Pancreas (tissue), 10 donors: Measurements from ENCODE around the gene ACTN3. TPM values are rescaled to one million over a fixed set of nuclear protein-coding genes. Genes with fewer than 3 reads are reported as not detected.
"Not testable (repeated sequence)": the region's sequence is repeated elsewhere in the genome, so short reads cannot be mapped to it uniquely, and the experiment has no call there.

Experiments
- ATAC-seq, 4 donors: fragments of 200-7000 bp; cut with Tn5 transposase; one replicate each; pipeline versions ENCODE4 v1.8.0 to v1.9.1; 2020; ENCODE audit warnings: mild to moderate bottlenecking in 4 of 4, moderate library complexity in 4 of 4
- DNase-seq, 6 donors: peaks; one replicate each; pipeline ENCODE4 v3.0.0-alpha.2; 2020
- FAIRE-seq: peaks from 2 replicates; lab custom pipeline; 2012; peaks lifted over from hg19 to GRCh38; lab: Jason Lieb, UNC
- H3K27ac ChIP-seq, 4 donors: fragments of 200-600 bp; sonication (generic); 1 replicate in 3 of 4; 2 replicates in 1 of 4; pipeline versions ENCODE4 v1.5.0 to v1.8.0; 2020
- H3K27me3 ChIP-seq, 4 donors: fragments of 200-600 bp; one replicate each; pipeline ENCODE4 v1.8.0; 2021
- H3K36me3 ChIP-seq, 3 donors: fragments of 200-600 bp; sonication (generic) in 1 of 3; one replicate each; pipeline versions ENCODE4 v1.5.0 to v1.8.0; 2020 to 2021
- H3K4me1 ChIP-seq, 3 donors: fragments of 200-600 bp; one replicate each; pipeline ENCODE4 v1.8.0; 2021
- H3K4me3 ChIP-seq, 4 donors: fragments of 200-600 bp; sonication (generic) in 2 of 4; one replicate each; pipeline versions ENCODE4 v1.5.0 to v1.8.0; 2020 to 2021
- H3K9me3 ChIP-seq, 4 donors: fragments of 200-600 bp; one replicate each; pipeline ENCODE4 v1.8.0; 2021
- CTCF ChIP-seq, 4 donors: fragments of 200-600 bp; sonication (generic) in 3 of 4; IDR thresholded peaks; one replicate each; pipeline versions ENCODE4 v1.5.0 to v1.8.0; 2021; ENCODE audit warnings: antibody characterized with exemption in 4 of 4
- WGBS, 2 donors: extraction: QIAGEN DNeasy Blood & Tissue Kit; methylation state at CpG; one replicate each; pipeline ENCODE4 v1.1.7; 2013; 5-methylcytosine and 5-hydroxymethylcytosine counted together
- intact Hi-C, 3 donors: fragments of 100-400 bp; cut with DNase I; formaldehyde crosslinking; loops; one replicate each; pipeline versions ENCODE4 v1.11.1 to v1.14.2; 2022
- polyA plus RNA-seq, 2 donors: library from polyadenylated mRNA; stranded (reverse); fragments of 200-250 nt; gene quantifications; one replicate each; pipeline ENCODE4 v1.2.3, GENCODE V29; 2013
- total RNA-seq, 6 donors: library from RNA; stranded (reverse); fragmentation: NEBNext Ultra II Directional in 4 of 6; extraction: Animal tissue kit (Norgen Biotek cat#: 25700) in 4 of 6; gene quantifications; one replicate each; pipeline versions ENCODE4 v1.2.1 to v1.2.4, GENCODE V29; 2021 to 2023
- donor health status: healthy with polysubstance abuse.
- donor health status: DM: no; HTN: no; CAD: no; lungs with moderate emphysema.
- donor health status: DM: no; HTN: no; CAD: no.
- donor health status: control.
- donor health status: control.
- donor health status: Bipolar disorder and iron deficiency.
- donor health status: DM: yes; HTN: yes; CAD: no.
- donor health status: DM: no; HTN: no; CAD: no.
- donor health status: DM: no; HTN: no; CAD: no.
- donor health status: DM: yes; HTN: yes; CAD: no.

ACTN3 gene
- total and polyA plus RNA-seq, 8 donors = 0.05 to 0.15 TPM; not detected in 6

GRCh38 chr11:66581261-66581660 is 34.6 kb downstream of the ACTN3 start:
- Histone ChIP-seq H3K9me3 (no peaks in the 10 kb centered on the region), H3K27ac (no peak overlapping the region), H3K4me3 (no peak overlapping the region), H3K36me3 (no peaks in the 10 kb centered on the region), H3K4me1 (no peaks in the 10 kb centered on the region), H3K27me3 (no peaks in the 10 kb centered on the region)
- intact Hi-C loops = no loop called here
- no peak for ATAC-seq
- no peak for TF ChIP-seq CTCF (IDR thresholded peaks at IDR 0.05)
- no peak for DNase-seq
- 63 to 73% methylated on average over 3 of the region's 3 CpGs for WGBS, 2 donors
- no peak for FAIRE-seq

GRCh38 chr11:66582565-66583147 is 36.0 kb downstream of the ACTN3 start:
- FAIRE-seq, intact Hi-C loops, H3K27me3 ChIP-seq, H3K9me3 ChIP-seq, H3K36me3 ChIP-seq, H3K27ac ChIP-seq, H3K4me1 ChIP-seq, H3K4me3 ChIP-seq, ATAC-seq, DNase-seq: not testable (repeated sequence)
- WGBS, 2 donors = 76 to 90% methylated on average over 3 of the region's 3 CpGs

GRCh38 chr11:66585447-66585846 is 38.7 kb downstream of the ACTN3 start:
- 79 to 86% methylated on average over 1 of the region's 1 CpG for WGBS, 2 donors
- ATAC-seq, H3K9me3 ChIP-seq, DNase-seq, FAIRE-seq, H3K27me3 ChIP-seq, H3K4me1 ChIP-seq, H3K27ac ChIP-seq, H3K4me3 ChIP-seq, intact Hi-C loops, H3K36me3 ChIP-seq: not testable (repeated sequence)

GRCh38 chr11:66586136-66586535 is 39.4 kb downstream of the ACTN3 start:
- no peak overlapping the region for H3K27ac ChIP-seq
- H3K4me1 ChIP-seq = no peaks in the 10 kb centered on the region
- no peak for TF ChIP-seq CTCF (IDR thresholded peaks at IDR 0.05)
- no peak overlapping the region for H3K4me3 ChIP-seq
- ATAC-seq (no peak), DNase-seq (no peak), FAIRE-seq (no peak)
- WGBS, 2 donors = 41 to 48% methylated on average over 2 of the region's 2 CpGs
- no peaks in the 10 kb centered on the region for H3K27me3 ChIP-seq
- H3K36me3 ChIP-seq = no peaks in the 10 kb centered on the region
- intact Hi-C loops = no loop called here
- no peaks in the 10 kb centered on the region for H3K9me3 ChIP-seq

GRCh38 chr11:66589315-66589714 is 42.6 kb downstream of the ACTN3 start:
- FAIRE-seq, intact Hi-C loops: not testable (repeated sequence)
- 63 to 71% methylated on average over 2 of the region's 2 CpGs for WGBS, 2 donors

GRCh38 chr11:66589996-66590675 is 43.4 kb downstream of the ACTN3 start:
- no peak overlapping the region for H3K4me3 ChIP-seq
- H3K36me3 ChIP-seq = no peaks in the 10 kb centered on the region
- ATAC-seq (no peak), DNase-seq (no peak), FAIRE-seq (no peak)
- intact Hi-C loops = no loop called here
- peaks cover 0 to 8% (median 4%) of the 10 kb centered on the region in 3 donors for H3K4me1 ChIP-seq
- no peaks in the 10 kb centered on the region for H3K27me3 ChIP-seq
- no peaks in the 10 kb centered on the region for H3K9me3 ChIP-seq
- 93 to 97% methylated on average over 4 to 7 of the region's 7 CpGs for WGBS, 2 donors
- TF ChIP-seq CTCF (IDR thresholded peaks at IDR 0.05) = no peak
- no peak overlapping the region for H3K27ac ChIP-seq

More at GRCh38 chr11:66589315-66589714, 42.6 kb downstream of the ACTN3 start:
- not testable (repeated sequence) for ATAC-seq, H3K4me3 ChIP-seq, H3K4me1 ChIP-seq, H3K9me3 ChIP-seq, H3K27ac ChIP-seq, H3K27me3 ChIP-seq, H3K36me3 ChIP-seq, DNase-seq
